ENCODE measurements around the gene PDK2.

PDK2 gene

GRCh38 chr17:50101346-50102163 lies 6.4 kb downstream of the PDK2 start:
- DNase-seq (ENCODE audit: low read depth) = no peak

GRCh38 chr17:50102164-50102991 lies 7.2 kb downstream of the PDK2 start:
- no peak overlapping the region for H3K4me3 ChIP-seq (ENCODE audit: control insufficient read depth, low read depth, low read length)

More at GRCh38 chr17:50101346-50102163, 6.4 kb downstream of the PDK2 start:
- no peak for TF ChIP-seq CTCF (IDR thresholded peaks at IDR 0.05; ENCODE audit: control insufficient read depth, insufficient read depth, low read depth, low read length, missing control alignments)
- H3K4me3 ChIP-seq (ENCODE audit: control insufficient read depth, low read depth, low read length) = no peak overlapping the region

GRCh38 chr17:50103252-50103651 lies 8.1 kb downstream of the PDK2 start:
- DNase-seq (ENCODE audit: low read depth) = no peak
- H3K4me3 ChIP-seq (ENCODE audit: control insufficient read depth, low read depth, low read length) = no peak overlapping the region
- no peak for TF ChIP-seq CTCF (IDR thresholded peaks at IDR 0.05; ENCODE audit: control insufficient read depth, insufficient read depth, low read depth, low read length, missing control alignments)

More at GRCh38 chr17:50102164-50102991, 7.2 kb downstream of the PDK2 start:
- no peak for TF ChIP-seq CTCF (IDR thresholded peaks at IDR 0.05; ENCODE audit: control insufficient read depth, insufficient read depth, low read depth, low read length, missing control alignments)
- no peak for DNase-seq (ENCODE audit: low read depth)

- no peak for DNase-seq (ENCODE audit: low read depth)
- no peak for TF ChIP-seq CTCF (IDR thresholded peaks at IDR 0.05; ENCODE audit: control insufficient read depth, insufficient read depth, low read depth, low read length, missing control alignments)
- no peak overlapping the region for H3K4me3 ChIP-seq (ENCODE audit: control insufficient read depth, low read depth, low read length)
Observed at GRCh38 chr17:50103941-50104340, 8.8 kb downstream of the PDK2 start.

GRCh38 chr17:50105811-50106210 lies 10.7 kb downstream of the PDK2 start:
- TF ChIP-seq CTCF (IDR thresholded peaks at IDR 0.05; ENCODE audit: control insufficient read depth, insufficient read depth, low read depth, low read length, missing control alignments) = no peak
- H3K4me3 ChIP-seq (ENCODE audit: control insufficient read depth, low read depth, low read length) = no peak overlapping the region
- no peak for DNase-seq (ENCODE audit: low read depth)

- H3K4me3 ChIP-seq (ENCODE audit: control insufficient read depth, low read depth, low read length) = no peak overlapping the region
- DNase-seq (ENCODE audit: low read depth) = no peak
- no peak for TF ChIP-seq CTCF (IDR thresholded peaks at IDR 0.05; ENCODE audit: control insufficient read depth, insufficient read depth, low read depth, low read length, missing control alignments)
Observed at GRCh38 chr17:50106393-50107131, 11.4 kb downstream of the PDK2 start.

Measured in AG09309 (cell line).